ENCODE data around the gene CHN2. TPM values are rescaled to one million over a fixed set of nuclear protein-coding genes. Genes with fewer than 3 reads are reported as not detected.

The CHN2 gene
- total RNA-seq, 1 experiment from 2014 or later, result 2.1 TPM

- TF ChIP-seq JUND (IDR thresholded peaks at IDR 0.05) (no peak), CBX3 (IDR thresholded peaks at IDR 0.05; ENCODE audit: low read depth) (no peak), ELF1 (IDR thresholded peaks at IDR 0.05; ENCODE audit: borderline replicate concordance, low read depth) (no peak), MAX (IDR thresholded peaks at IDR 0.05) (no peak), RAD21 (IDR thresholded peaks at IDR 0.05; ENCODE audit: low read depth) (no peak)
- ATAC-seq (no peak), DNase-seq (ENCODE audit: low read depth, low spot score) (no peak)
- Histone ChIP-seq H3K4me2 (ENCODE audit: low read length) (no peak overlapping the region), H3K9ac (ENCODE audit: low read length) (no peak overlapping the region), H3K4me3 (replicated peaks in 1 of 2; ENCODE audit: low read depth in 1 of 2, low read length in 2 of 2) (no peak overlapping the region), H4K20me1 (ENCODE audit: insufficient read depth) (no peaks in the 10 kb centered on the region), H3K36me3 (ENCODE audit: control insufficient read depth in 1 of 2, insufficient read depth in 2 of 2, low read length in 2 of 2) (no peaks in the 10 kb centered on the region), H3K79me2 (ENCODE audit: insufficient read depth, low read length) (no peaks in the 10 kb centered on the region), H3K27me3 (ENCODE audit: insufficient read depth, low read length) (no peaks in the 10 kb centered on the region), H3K27ac (ENCODE audit: low read depth, low read length) (no peak overlapping the region), H3K9me3 (ENCODE audit: control insufficient read depth in 1 of 2, insufficient read depth in 1 of 2, low read depth in 1 of 2, low read length in 2 of 2) (no peaks in the 10 kb centered on the region), H3K4me1 (ENCODE audit: control insufficient read depth in 1 of 2, insufficient read depth in 2 of 2, low read length in 2 of 2) (peaks cover 14 to 22% of the 10 kb centered on the region in 2 experiments), H3K9me2 (ENCODE audit: insufficient read depth) (no peaks in the 10 kb centered on the region), H2AFZ (ENCODE audit: low read depth, low read length, poor library complexity, severe bottlenecking) (no peak overlapping the region)
- RAD21 ChIA-PET (ENCODE audit: low non-redundant PET in 1 of 2, low total read pairs in 2 of 2, uncharacterized antibody in 2 of 2, unreplicated experiment in 2 of 2), result no interaction called here
- BruUV-seq (replicated peaks), result no TSS peak
- CTCF ChIA-PET, result no interaction called here
- POLR2A ChIA-PET, result no interaction called here
- intact Hi-C loops (cut with micrococcal nuclease), result no loop called here
These were observed 185.0 kb downstream of the CHN2 start for GRCh38 chr7:29379551-29379950.

GRCh38 chr7:29381206-29382094, 186.9 kb downstream of the CHN2 start:
- Histone ChIP-seq H4K20me1 (ENCODE audit: insufficient read depth) (no peaks in the 10 kb centered on the region), H3K27me3 (ENCODE audit: insufficient read depth, low read length) (no peaks in the 10 kb centered on the region), H3K4me3 (replicated peaks in 1 of 2; ENCODE audit: low read depth in 1 of 2, low read length in 2 of 2) (no peak overlapping the region), H3K9ac (ENCODE audit: low read length) (no peak overlapping the region), H3K79me2 (ENCODE audit: insufficient read depth, low read length) (no peaks in the 10 kb centered on the region), H3K9me3 (ENCODE audit: control insufficient read depth in 1 of 2, insufficient read depth in 1 of 2, low read depth in 1 of 2, low read length in 2 of 2) (no peaks in the 10 kb centered on the region), H2AFZ (ENCODE audit: low read depth, low read length, poor library complexity, severe bottlenecking) (no peak overlapping the region), H3K27ac (ENCODE audit: low read depth, low read length) (no peak overlapping the region), H3K4me1 (ENCODE audit: control insufficient read depth in 1 of 2, insufficient read depth in 2 of 2, low read length in 2 of 2) (peaks cover 4 to 10% of the 10 kb centered on the region in 2 experiments; a peak in 3 of 4 replicates), H3K9me2 (ENCODE audit: insufficient read depth) (no peaks in the 10 kb centered on the region), H3K4me2 (ENCODE audit: low read length) (no peak overlapping the region), H3K36me3 (ENCODE audit: control insufficient read depth in 1 of 2, insufficient read depth in 2 of 2, low read length in 2 of 2) (no peaks in the 10 kb centered on the region)
- ChIA-PET POLR2A (interaction anchor here (1.3 kb wide), 1 partner anchor 11 kb away, joined by 3 read pairs; no protein-coding TSS in a partner anchor), CTCF (no interaction called here), RAD21 (ENCODE audit: low non-redundant PET in 1 of 2, low total read pairs in 2 of 2, uncharacterized antibody in 2 of 2, unreplicated experiment in 2 of 2) (no interaction called here)
- no peak for DNase-seq (ENCODE audit: low read depth, low spot score)
- intact Hi-C loops (cut with micrococcal nuclease), result no loop called here
- TF ChIP-seq JUND (IDR thresholded peaks at IDR 0.05) (no peak), ELF1 (IDR thresholded peaks at IDR 0.05; ENCODE audit: borderline replicate concordance, low read depth) (no peak), MAX (IDR thresholded peaks at IDR 0.05) (no peak), CEBPB (IDR thresholded peaks at IDR 0.05; ENCODE audit: low read depth) (no peak), RAD21 (IDR thresholded peaks at IDR 0.05; ENCODE audit: low read depth) (no peak), EZH2phosphoT487 (IDR thresholded peaks at IDR 0.05; ENCODE audit: borderline replicate concordance) (no peak), SRF (IDR thresholded peaks at IDR 0.05; ENCODE audit: low read depth) (no peak), POLR2A (IDR thresholded peaks at IDR 0.05; ENCODE audit: borderline replicate concordance, extremely low read depth, insufficient read depth, insufficient read length) (no peak)
- BruUV-seq (replicated peaks), result no TSS peak
- no peak for ATAC-seq

All from HCT116 (cell line).